Testis (tissue), 3 donors: ENCODE results near the gene LYRM9. TPM values are rescaled to one million over a fixed set of nuclear protein-coding genes. Genes with fewer than 3 reads are reported as not detected.

Source experiments
- DNase-seq: peaks from one replicate; pipeline ENCODE4 v3.0.0-alpha.2; 2019
- H3K27ac ChIP-seq, 2 donors: fragments of 200-600 bp; sonication (generic); one replicate each; pipeline ENCODE4 v1.5.1; 2019
- H3K27me3 ChIP-seq: fragments of 200-600 bp; sonication (generic); one replicate; pipeline ENCODE4 v1.5.1; 2019
- H3K36me3 ChIP-seq: fragments of 200-600 bp; sonication (generic); one replicate; pipeline ENCODE4 v1.5.1; 2017; ENCODE audit warnings: low read depth; ENCODE audit errors: missing control alignments
- H3K4me1 ChIP-seq: fragments of 200-600 bp; sonication (generic); one replicate; pipeline ENCODE4 v1.5.1; 2019
- H3K4me3 ChIP-seq, 2 donors: fragments of 200-600 bp; sonication (generic); one replicate each; pipeline ENCODE4 v1.5.1; 2017 to 2019
- H3K9me3 ChIP-seq: fragments of 200-600 bp; sonication (generic); one replicate; pipeline ENCODE4 v1.5.1; 2017
- POLR2A ChIP-seq: fragments of 450-650 bp; IDR thresholded peaks from one replicate; pipeline ENCODE4 v1.6.1; 2017; ENCODE audit warnings: antibody characterized with exemption, mild to moderate bottlenecking, moderate library complexity
- WGBS, 2 donors: methylation state at CpG; one replicate each; pipeline ENCODE4 v1.1.5; 2018; 5-methylcytosine and 5-hydroxymethylcytosine counted together
- intact Hi-C: fragments of 100-400 bp; cut with DNase I; formaldehyde crosslinking; loops from one replicate; pipeline ENCODE4 v1.15.1; 2023; ENCODE audit warnings: low total_unique reads
- polyA plus RNA-seq: library from polyadenylated mRNA; stranded (reverse); fragments of 350-450 nt; fragmentation: Illumina TruSeq; extraction: RNeasy Lipid Tissue Mini Kit (QIAGEN cat#74804); gene quantifications from one replicate; pipeline ENCODE4 v1.2.3, GENCODE V29; 2014; ENCODE audit warnings: low read depth, low replicate concordance; ENCODE audit not compliant: insufficient read depth
- total RNA-seq, 2 donors: library from RNA; depleted of rRNA; stranded (reverse); fragments of >200 nt; gene quantifications; one replicate each; pipeline ENCODE4 v1.2.3, GENCODE V29; 2016
- TF ChIP-seq, protein P1 (sequence below), 3 experiments: fragments of 450-650 bp in 2 of 3; fragments of 200-600 bp in 1 of 3; sonication (generic) in 1 of 3; IDR thresholded peaks; one replicate each; pipeline ENCODE4 v1.5.1; 2016 to 2019; ENCODE audit warnings: antibody characterized with exemption in 3 of 3, mild to moderate bottlenecking in 2 of 3, moderate library complexity in 1 of 3

The LYRM9 gene
- total and polyA plus RNA-seq, 3 donors from 2014 or later, result 31.6 to 60.2 (median 42.9) TPM

DNA sequence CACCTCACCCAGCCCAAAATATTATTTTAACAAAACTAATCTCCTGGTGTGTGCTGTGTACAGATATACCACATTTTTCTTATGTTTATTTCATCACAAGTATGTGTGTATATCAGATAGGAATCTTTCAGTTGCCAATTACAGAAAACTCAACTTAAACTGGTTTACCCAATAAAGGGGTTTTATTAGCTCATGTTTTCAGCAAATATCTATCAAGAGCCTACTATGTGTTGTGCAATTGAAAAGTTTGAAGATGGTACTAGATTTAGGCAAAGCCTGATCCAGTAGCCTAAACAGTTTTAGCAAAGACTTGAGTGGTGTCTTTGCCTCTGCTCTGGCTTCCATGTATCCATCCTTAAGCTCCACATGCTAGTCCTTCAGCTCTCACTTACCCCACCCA, 45.1 kb upstream of the LYRM9 start:
- Histone ChIP-seq H3K36me3 (no peaks in the 10 kb centered on the region), H3K27me3 (no peaks in the 10 kb centered on the region), H3K4me3 (no peak overlapping the region), H3K27ac (no peak overlapping the region), H3K9me3 (no peaks in the 10 kb centered on the region), H3K4me1 (no peaks in the 10 kb centered on the region)
- TF ChIP-seq, protein P1, sequence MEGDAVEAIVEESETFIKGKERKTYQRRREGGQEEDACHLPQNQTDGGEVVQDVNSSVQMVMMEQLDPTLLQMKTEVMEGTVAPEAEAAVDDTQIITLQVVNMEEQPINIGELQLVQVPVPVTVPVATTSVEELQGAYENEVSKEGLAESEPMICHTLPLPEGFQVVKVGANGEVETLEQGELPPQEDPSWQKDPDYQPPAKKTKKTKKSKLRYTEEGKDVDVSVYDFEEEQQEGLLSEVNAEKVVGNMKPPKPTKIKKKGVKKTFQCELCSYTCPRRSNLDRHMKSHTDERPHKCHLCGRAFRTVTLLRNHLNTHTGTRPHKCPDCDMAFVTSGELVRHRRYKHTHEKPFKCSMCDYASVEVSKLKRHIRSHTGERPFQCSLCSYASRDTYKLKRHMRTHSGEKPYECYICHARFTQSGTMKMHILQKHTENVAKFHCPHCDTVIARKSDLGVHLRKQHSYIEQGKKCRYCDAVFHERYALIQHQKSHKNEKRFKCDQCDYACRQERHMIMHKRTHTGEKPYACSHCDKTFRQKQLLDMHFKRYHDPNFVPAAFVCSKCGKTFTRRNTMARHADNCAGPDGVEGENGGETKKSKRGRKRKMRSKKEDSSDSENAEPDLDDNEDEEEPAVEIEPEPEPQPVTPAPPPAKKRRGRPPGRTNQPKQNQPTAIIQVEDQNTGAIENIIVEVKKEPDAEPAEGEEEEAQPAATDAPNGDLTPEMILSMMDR (IDR thresholded peaks at IDR 0.05), result no peak
- no peak for TF ChIP-seq POLR2A
- intact Hi-C loops, result no loop called here
- no peak for DNase-seq

DNA sequence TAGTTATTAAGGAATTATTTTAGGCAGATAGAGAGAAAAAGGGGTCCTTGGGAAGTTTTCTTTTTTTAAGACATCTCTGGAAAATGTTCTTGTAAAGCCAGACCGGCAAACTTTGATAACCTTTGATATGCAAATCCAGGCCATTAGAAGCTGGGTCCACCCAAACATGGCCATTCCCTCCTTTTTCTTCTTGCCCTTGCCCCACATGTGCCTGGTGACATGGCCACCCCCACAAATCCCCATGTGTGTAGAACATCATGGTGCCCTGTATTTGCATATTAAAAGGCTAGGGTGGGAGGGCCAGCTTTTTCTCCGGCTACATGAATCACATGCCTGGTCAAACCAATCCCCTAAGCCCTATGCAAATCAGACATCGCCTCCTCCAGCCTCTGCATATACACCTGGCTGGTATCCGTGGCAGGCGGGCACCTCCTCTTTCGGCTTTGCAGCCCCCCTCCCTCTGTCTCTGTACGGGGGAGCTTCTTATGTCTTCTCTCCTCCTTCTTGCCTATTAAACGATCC, 43.9 kb upstream of the LYRM9 start:
- no peak for TF ChIP-seq POLR2A
- TF ChIP-seq, protein P1 (IDR thresholded peaks at IDR 0.05), result no peak
- intact Hi-C loops, result no loop called here
- Histone ChIP-seq H3K4me1 (no peaks in the 10 kb centered on the region), H3K4me3 (no peak overlapping the region), H3K36me3 (no peaks in the 10 kb centered on the region), H3K27me3 (no peaks in the 10 kb centered on the region), H3K27ac (no peak overlapping the region), H3K9me3 (no peaks in the 10 kb centered on the region)
- 51 to 67% methylated on average over 8 of the region's 8 CpGs for WGBS, 2 donors
- no peak for DNase-seq

DNA sequence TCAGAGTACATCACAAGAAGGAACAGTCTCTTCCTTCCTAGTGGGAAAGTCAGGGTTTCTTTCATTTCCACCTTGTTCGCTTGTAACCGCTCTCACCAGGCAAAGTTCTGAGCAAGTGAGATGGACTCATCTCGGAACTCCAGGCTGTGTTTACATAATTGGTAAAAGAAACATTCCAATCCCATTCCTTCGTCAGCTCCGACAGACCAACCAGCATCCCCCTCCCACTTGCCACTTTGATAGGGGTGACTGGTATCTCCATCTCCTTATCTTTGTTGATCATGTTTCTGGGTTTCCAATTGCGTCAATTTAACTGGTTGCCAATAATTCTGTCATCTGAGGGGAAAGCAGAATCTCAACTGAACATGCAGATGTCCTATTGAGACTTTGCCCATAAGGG, 36.8 kb upstream of the LYRM9 start:
- no peaks in the 10 kb centered on the region for H3K9me3 ChIP-seq
- H3K27me3 ChIP-seq, result no peaks in the 10 kb centered on the region
- no peaks in the 10 kb centered on the region for H3K36me3 ChIP-seq
- TF ChIP-seq, protein P1 (IDR thresholded peaks at IDR 0.05), result no peak
- intact Hi-C loops, result no loop called here
- DNase-seq, result no peak
- H3K27ac ChIP-seq, result no peak overlapping the region
- no peaks in the 10 kb centered on the region for H3K4me1 ChIP-seq
- WGBS, 2 donors, result 67 to 69% methylated on average over 6 of the region's 6 CpGs
- H3K4me3 ChIP-seq, result no peak overlapping the region

DNA sequence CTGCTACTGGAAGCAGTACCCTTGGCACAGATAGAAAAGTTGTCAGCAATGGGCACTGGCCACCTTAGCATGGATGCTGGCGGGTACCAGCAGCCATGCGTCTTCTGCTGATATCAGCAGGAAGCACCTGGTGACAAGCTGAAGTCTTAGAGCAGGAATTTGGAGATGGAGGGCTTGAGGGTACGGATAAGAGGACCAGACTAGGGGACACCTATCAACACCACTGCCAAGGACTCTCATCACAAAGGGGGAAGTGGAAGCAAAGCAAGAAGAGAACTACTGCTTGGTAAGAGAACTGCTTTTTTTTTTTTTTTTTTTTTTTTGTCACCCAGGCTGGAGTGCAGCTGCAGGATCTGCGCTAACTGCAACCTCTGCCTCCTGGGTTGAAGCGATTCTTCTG, 35.4 kb upstream of the LYRM9 start:
- intact Hi-C loops, result no loop called here
- no peaks in the 10 kb centered on the region for H3K4me1 ChIP-seq
- no peak overlapping the region for H3K4me3 ChIP-seq
- H3K27me3 ChIP-seq, result no peaks in the 10 kb centered on the region
- H3K9me3 ChIP-seq, result no peaks in the 10 kb centered on the region
- WGBS, 2 donors, result 88 to 97% methylated on average over 5 of the region's 5 CpGs
- H3K36me3 ChIP-seq, result no peaks in the 10 kb centered on the region
- no peak for DNase-seq
- TF ChIP-seq, protein P1 (IDR thresholded peaks at IDR 0.05), result no peak
- TF ChIP-seq POLR2A, result no peak
- H3K27ac ChIP-seq, result no peak overlapping the region

DNA sequence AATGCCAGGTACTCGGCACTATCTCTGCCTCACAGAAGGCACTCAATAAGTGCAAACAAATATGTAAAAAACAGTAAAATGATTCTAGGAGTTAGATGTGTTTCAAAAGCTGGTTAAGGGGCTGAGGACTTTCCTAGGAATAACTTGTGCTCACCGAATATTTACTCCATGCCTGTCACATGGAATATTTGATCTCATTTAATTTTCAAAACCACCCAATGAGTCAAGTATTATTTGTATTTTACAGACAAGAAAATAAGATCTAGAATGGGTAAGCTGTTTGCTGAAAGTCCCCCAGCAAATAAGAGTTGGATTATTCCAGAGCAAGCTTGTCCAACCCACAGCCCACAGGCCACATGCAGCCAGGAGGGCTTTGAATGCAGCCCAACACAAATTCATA, 34.6 kb upstream of the LYRM9 start:
- Histone ChIP-seq H3K36me3 (no peaks in the 10 kb centered on the region), H3K9me3 (no peaks in the 10 kb centered on the region), H3K27ac (no peak overlapping the region), H3K4me3 (no peak overlapping the region), H3K27me3 (no peaks in the 10 kb centered on the region), H3K4me1 (no peaks in the 10 kb centered on the region)
- no peak for DNase-seq
- intact Hi-C loops, result no loop called here
- no peak for TF ChIP-seq POLR2A
- TF ChIP-seq, protein P1 (IDR thresholded peaks at IDR 0.05), result no peak
- WGBS, 2 donors, result 68 to 75% methylated on average over 2 of the region's 2 CpGs
